Neural cell (in vitro differentiated cells): ENCODE results near the gene SIT1. TPM values are rescaled to one million over a fixed set of nuclear protein-coding genes. Genes with fewer than 3 reads are reported as not detected.

Source experiments
- H2AFZ ChIP-seq: fragments of 200-600, 300-800 bp; sonication (generic), shearing (Covaris generic); 2 replicates; pipeline ENCODE4 v1.6.0; 2014; ENCODE audit warnings: low read depth, mild to moderate bottlenecking, antibody characterized with exemption, low read length, moderate library complexity
- H3F3A ChIP-seq: fragments of 200-600 bp; shearing (Covaris generic); 2 replicates; pipeline ENCODE4 v1.6.1; 2016; ENCODE audit warnings: mild to moderate bottlenecking, moderate library complexity, mixed read lengths, antibody characterized with exemption, low read length; ENCODE audit not compliant: insufficient read depth, poor library complexity, severe bottlenecking
- H3K27ac ChIP-seq: fragments of 200-600, 300-800 bp; sonication (generic), shearing (Covaris generic); 2 replicates; pipeline ENCODE4 v1.5.1; 2014; ENCODE audit warnings: mild to moderate bottlenecking, low read length, moderate library complexity
- H3K27me3 ChIP-seq: fragments of 300-800, 200-600 bp; sonication (generic), shearing (Covaris generic); 2 replicates; pipeline ENCODE4 v1.6.0; 2014; ENCODE audit warnings: mild to moderate bottlenecking, low read depth, low read length, moderate library complexity; ENCODE audit not compliant: insufficient read depth
- H3K36me3 ChIP-seq: fragments of 300-800, 200-600 bp; sonication (generic), shearing (Covaris generic); 2 replicates; pipeline ENCODE4 v1.5.1; 2014; ENCODE audit warnings: mild to moderate bottlenecking, antibody characterized with exemption, low read length, moderate library complexity; ENCODE audit not compliant: insufficient read depth
- H3K4me2 ChIP-seq: fragments of 300-800, 200-600 bp; sonication (generic), shearing (Covaris generic); 2 replicates; pipeline ENCODE4 v1.6.0; 2014; ENCODE audit warnings: mild to moderate bottlenecking, low read length
- H3K4me3 ChIP-seq: fragments of 300-800, 200-600 bp; sonication (generic), shearing (Covaris generic); 2 replicates; pipeline ENCODE4 v1.5.1; 2014; ENCODE audit warnings: mild to moderate bottlenecking, low read length, moderate library complexity
- H3K79me2 ChIP-seq: fragments of 200-600 bp; shearing (Covaris generic); replicated peaks from 2 replicates; pipeline ENCODE4 v1.6.0; 2014; ENCODE audit warnings: mild to moderate bottlenecking, low read length, moderate library complexity; ENCODE audit not compliant: insufficient read depth
- H3K9ac ChIP-seq: fragments of 300-800, 200-600 bp; sonication (generic), shearing (Covaris generic); 2 replicates; pipeline ENCODE4 v1.6.1; 2016; ENCODE audit warnings: mild to moderate bottlenecking, low read length, mixed read lengths
- H3K9me2 ChIP-seq: fragments of 200-600 bp; shearing (Covaris generic); 2 replicates; pipeline ENCODE4 v1.6.1; 2016; ENCODE audit warnings: mild to moderate bottlenecking, low read length, mixed read lengths; ENCODE audit not compliant: insufficient read depth
- H3K9me3 ChIP-seq: fragments of 200-600, 300-800 bp; sonication (generic), shearing (Covaris generic); 2 replicates; pipeline ENCODE4 v1.6.1; 2016; ENCODE audit warnings: mild to moderate bottlenecking, mixed run types, low read length, moderate library complexity, mixed read lengths
- H4K20me1 ChIP-seq: fragments of 200-600 bp; shearing (Covaris generic); 2 replicates; pipeline ENCODE4 v1.6.1; 2016; ENCODE audit warnings: mild to moderate bottlenecking, mixed run types; ENCODE audit not compliant: insufficient read depth
- CTCF ChIP-seq: fragments of 450-650 bp; IDR thresholded peaks from 2 replicates; pipeline ENCODE4 v1.5.1; 2014; ENCODE audit warnings: antibody characterized with exemption, mild to moderate bottlenecking, moderate library complexity; ENCODE audit not compliant: poor library complexity, severe bottlenecking
- EP300 ChIP-seq: fragments of 450-650 bp; conservative IDR thresholded peaks from 2 replicates; pipeline ENCODE4 v1.6.1; 2014; ENCODE audit warnings: antibody characterized with exemption, mild to moderate bottlenecking, moderate library complexity; ENCODE audit not compliant: poor library complexity, severe bottlenecking
- EZH2 ChIP-seq: fragments of 200-600, 300-800 bp; shearing (Covaris generic), sonication (generic); IDR thresholded peaks from 2 replicates; pipeline ENCODE4 v1.6.1; 2014; ENCODE audit warnings: antibody characterized with exemption, low read length, borderline replicate concordance, mild to moderate bottlenecking; ENCODE audit not compliant: insufficient read depth, poor library complexity, severe bottlenecking
- MXI1 ChIP-seq: fragments of 450-650 bp; conservative IDR thresholded peaks from 2 replicates; pipeline ENCODE4 v1.6.1; 2014; ENCODE audit warnings: antibody characterized with exemption, mild to moderate bottlenecking; ENCODE audit not compliant: poor library complexity, severe bottlenecking
- POLR2AphosphoS5 ChIP-seq: IDR thresholded peaks from 2 replicates; pipeline ENCODE4 v1.6.1; 2012
- RAD21 ChIP-seq: fragments of 450-650 bp; conservative IDR thresholded peaks from 2 replicates; pipeline ENCODE4 v1.6.1; 2014; ENCODE audit warnings: antibody characterized with exemption, mild to moderate bottlenecking, moderate library complexity
- REST ChIP-seq: IDR thresholded peaks from 2 replicates; pipeline ENCODE4 v1.6.1; 2012; ENCODE audit warnings: borderline replicate concordance
- SMC3 ChIP-seq: fragments of 450-650 bp; conservative IDR thresholded peaks from 2 replicates; pipeline ENCODE4 v1.6.1; 2014; ENCODE audit warnings: antibody characterized with exemption, mild to moderate bottlenecking, moderate library complexity; ENCODE audit not compliant: poor library complexity
- TAF1 ChIP-seq: IDR thresholded peaks from 2 replicates; pipeline ENCODE4 v1.6.1; 2012; ENCODE audit warnings: low read depth
- polyA plus RNA-seq: library from polyadenylated mRNA; depleted of rRNA; stranded (reverse); fragments of >200 nt; gene quantifications from 2 replicates; pipeline ENCODE4 v1.2.3, GENCODE V29; 2014

Gene SIT1
- polyA plus RNA-seq, 1 donor from 2014 or later, result not detected

- Histone ChIP-seq H3K79me2 (no peaks in the 10 kb centered on the region), H3K9me2 (no peaks in the 10 kb centered on the region), H3K9me3 (no peaks in the 10 kb centered on the region), H3K27me3 (no peaks in the 10 kb centered on the region), H3K4me3 (no peak overlapping the region), H3K27ac (no peak overlapping the region), H3K4me2 (no peak overlapping the region), H4K20me1 (no peaks in the 10 kb centered on the region), H3K36me3 (no peaks in the 10 kb centered on the region), H3F3A (no peaks in the 10 kb centered on the region), H2AFZ (no peak overlapping the region), H3K9ac (no peak overlapping the region)
- TF ChIP-seq TAF1 (no peak), SMC3 (no peak), EP300 (no peak), RAD21 (no peak), MXI1 (no peak)
These were observed 28.4 kb upstream of the SIT1 start for GRCh38 chr9:35679091-35679490.

- Histone ChIP-seq H3F3A (no peaks in the 10 kb centered on the region), H3K27ac (no peak overlapping the region), H3K9ac (peak overlapping the region; percentile 12), H2AFZ (peak overlapping the region; percentile 21), H3K4me2 (no peak overlapping the region), H3K27me3 (no peaks in the 10 kb centered on the region), H4K20me1 (no peaks in the 10 kb centered on the region), H3K4me3 (peak overlapping the region; percentile 59), H3K9me2 (no peaks in the 10 kb centered on the region), H3K9me3 (no peaks in the 10 kb centered on the region), H3K79me2 (no peaks in the 10 kb centered on the region), H3K36me3 (no peaks in the 10 kb centered on the region)
- TF ChIP-seq CTCF, result no peak
- no peak for TF ChIP-seq EZH2
- TF ChIP-seq RAD21, result no peak
- TF ChIP-seq TAF1, result no peak
- TF ChIP-seq SMC3, result no peak
- TF ChIP-seq POLR2AphosphoS5, result no peak
- TF ChIP-seq EP300, result no peak
- no peak for TF ChIP-seq REST
- TF ChIP-seq MXI1, result no peak
These were observed 25.1 kb upstream of the SIT1 start for GRCh38 chr9:35675732-35676392.
